ENCODE results near the gene LRBA. TPM values are rescaled to one million over a fixed set of nuclear protein-coding genes. Genes with fewer than 3 reads are reported as not detected.

The LRBA gene
- total RNA-seq, 1 experiment from 2014 or later: 77.4 TPM

- H4K20me1 ChIP-seq (ENCODE audit: insufficient read depth): no peaks in the 10 kb centered on the region
- no peaks in the 10 kb centered on the region for H3F3A ChIP-seq (ENCODE audit: insufficient read depth, low read depth)
- no peak overlapping the region for H3K4me3 ChIP-seq
- H3K4me2 ChIP-seq: no peak overlapping the region
- no peaks in the 10 kb centered on the region for H3K27me3 ChIP-seq (ENCODE audit: insufficient read depth, low read depth)
- H3K36me3 ChIP-seq (ENCODE audit: low read depth): no peaks in the 10 kb centered on the region
- no peaks in the 10 kb centered on the region for H3K79me2 ChIP-seq (ENCODE audit: low read depth)
- no peak for TF ChIP-seq EZH2 (IDR thresholded peaks at IDR 0.05; ENCODE audit: low read depth)
- TF ChIP-seq CTCF (conservative IDR thresholded peaks at IDR 0.05): no peak
- intact Hi-C loops (cut with micrococcal nuclease; ENCODE audit: unreplicated experiment): no loop called here
- BruUV-seq (replicated peaks): no TSS peak
- no peaks in the 10 kb centered on the region for H3K4me1 ChIP-seq (replicated peaks; ENCODE audit: insufficient read depth)
- CTCF ChIA-PET: no interaction called here
- no peak overlapping the region for H3K27ac ChIP-seq
- no peak for DNase-seq
- no peaks in the 10 kb centered on the region for H3K9me3 ChIP-seq (ENCODE audit: insufficient read depth, low read depth)
- H2AFZ ChIP-seq: no peak overlapping the region
- POLR2A ChIA-PET (ENCODE audit: unreplicated experiment): no interaction called here
- H3K9me2 ChIP-seq (ENCODE audit: insufficient read depth): no peaks in the 10 kb centered on the region
Observed at GRCh38 chr4:150357829-150358228, 657.3 kb downstream of the LRBA start.

- Histone ChIP-seq H3K36me3 (ENCODE audit: low read depth) (no peaks in the 10 kb centered on the region), H3K4me3 (no peak overlapping the region), H3K79me2 (ENCODE audit: low read depth) (no peaks in the 10 kb centered on the region), H3K27ac (no peak overlapping the region), H2AFZ (no peak overlapping the region), H3K9me3 (ENCODE audit: insufficient read depth, low read depth) (no peaks in the 10 kb centered on the region), H3F3A (ENCODE audit: insufficient read depth, low read depth) (no peaks in the 10 kb centered on the region), H3K4me2 (no peak overlapping the region), H3K27me3 (ENCODE audit: insufficient read depth, low read depth) (no peaks in the 10 kb centered on the region), H3K9me2 (ENCODE audit: insufficient read depth) (no peaks in the 10 kb centered on the region), H4K20me1 (ENCODE audit: insufficient read depth) (no peaks in the 10 kb centered on the region), H3K4me1 (replicated peaks; ENCODE audit: insufficient read depth) (no peaks in the 10 kb centered on the region)
- intact Hi-C loops (cut with micrococcal nuclease; ENCODE audit: unreplicated experiment): no loop called here
- ChIA-PET CTCF (no interaction called here), POLR2A (ENCODE audit: unreplicated experiment) (interaction anchor here (0.9 kb wide), 1 partner anchor 12 kb away, joined by 4 read pairs; no protein-coding TSS in a partner anchor)
- no peak for TF ChIP-seq CTCF (conservative IDR thresholded peaks at IDR 0.05)
- no peak for TF ChIP-seq EZH2 (IDR thresholded peaks at IDR 0.05; ENCODE audit: low read depth)
- BruUV-seq (replicated peaks): no TSS peak
- DNase-seq: no peak
Observed at GRCh38 chr4:150355858-150356455, 659.1 kb downstream of the LRBA start.

- no peaks in the 10 kb centered on the region for H3K36me3 ChIP-seq (ENCODE audit: low read depth)
- no peak for DNase-seq
- intact Hi-C loops (cut with micrococcal nuclease; ENCODE audit: unreplicated experiment): no loop called here
- no peak for TF ChIP-seq EZH2 (IDR thresholded peaks at IDR 0.05; ENCODE audit: low read depth)
- no peak for TF ChIP-seq CTCF (conservative IDR thresholded peaks at IDR 0.05)
- BruUV-seq (replicated peaks): no TSS peak
- H3K4me1 ChIP-seq (replicated peaks; ENCODE audit: insufficient read depth): no peaks in the 10 kb centered on the region
- H3K9me2 ChIP-seq (ENCODE audit: insufficient read depth): no peaks in the 10 kb centered on the region
- no peaks in the 10 kb centered on the region for H3K79me2 ChIP-seq (ENCODE audit: low read depth)
- H4K20me1 ChIP-seq (ENCODE audit: insufficient read depth): no peaks in the 10 kb centered on the region
- POLR2A ChIA-PET (ENCODE audit: unreplicated experiment): interaction anchor here (0.9 kb wide), 1 partner anchor 12 kb away, joined by 4 read pairs; no protein-coding TSS in a partner anchor
- H3K4me2 ChIP-seq: no peak overlapping the region
- no peak overlapping the region for H2AFZ ChIP-seq
- H3K27me3 ChIP-seq (ENCODE audit: insufficient read depth, low read depth): no peaks in the 10 kb centered on the region
- H3F3A ChIP-seq (ENCODE audit: insufficient read depth, low read depth): no peaks in the 10 kb centered on the region
- H3K4me3 ChIP-seq: no peak overlapping the region
- CTCF ChIA-PET: no interaction called here
- no peaks in the 10 kb centered on the region for H3K9me3 ChIP-seq (ENCODE audit: insufficient read depth, low read depth)
- no peak overlapping the region for H3K27ac ChIP-seq
Observed at GRCh38 chr4:150355418-150355817, 659.7 kb downstream of the LRBA start.

Measured in PC-9 (cell line).